ENCODE data around the gene NEO1.

The NEO1 gene

GRCh38 chr15:73075160-73075859 lies 23.0 kb downstream of the NEO1 start:
- no peak for DNase-seq

GRCh38 chr15:73078291-73078690 lies 26.0 kb downstream of the NEO1 start:
- DNase-seq = no peak

- DNase-seq = no peak
These were observed 26.5 kb downstream of the NEO1 start for GRCh38 chr15:73078722-73079121.

GRCh38 chr15:73079565-73079964 lies 27.3 kb downstream of the NEO1 start:
- no peak for DNase-seq

- no peak for DNase-seq
These were observed 29.2 kb downstream of the NEO1 start for GRCh38 chr15:73081321-73081958.

GRCh38 chr15:73082812-73083211 lies 30.5 kb downstream of the NEO1 start:
- DNase-seq = no peak

- no peak for DNase-seq
These were observed 34.8 kb downstream of the NEO1 start for GRCh38 chr15:73087098-73087497.

- no peak for DNase-seq
These were observed 52.8 kb downstream of the NEO1 start for GRCh38 chr15:73105064-73105463.

- no peak for DNase-seq
These were observed 56.4 kb downstream of the NEO1 start for GRCh38 chr15:73108676-73109075.

GRCh38 chr15:73109765-73110164 lies 57.5 kb downstream of the NEO1 start:
- DNase-seq = no peak

- no peak for DNase-seq
These were observed 57.9 kb downstream of the NEO1 start for GRCh38 chr15:73110201-73110600.

- DNase-seq = no peak
These were observed 61.8 kb downstream of the NEO1 start for GRCh38 chr15:73114064-73114463.

GRCh38 chr15:73116164-73116563 lies 63.9 kb downstream of the NEO1 start:
- DNase-seq = no peak

GRCh38 chr15:73118055-73118454 lies 65.8 kb downstream of the NEO1 start:
- DNase-seq = no peak

GRCh38 chr15:73119478-73119877 lies 67.2 kb downstream of the NEO1 start:
- no peak for DNase-seq

- DNase-seq = no peak
These were observed 68.0 kb downstream of the NEO1 start for GRCh38 chr15:73120269-73120668.

- DNase-seq = no peak
These were observed 73.0 kb downstream of the NEO1 start for GRCh38 chr15:73125219-73125618.

GRCh38 chr15:73127302-73127936 lies 75.2 kb downstream of the NEO1 start:
- peak; percentile 5 for DNase-seq

GRCh38 chr15:73130830-73131229 lies 78.6 kb downstream of the NEO1 start:
- no peak for DNase-seq

- DNase-seq = no peak
These were observed 81.9 kb downstream of the NEO1 start for GRCh38 chr15:73134196-73134595.

- no peak for DNase-seq
These were observed 86.9 kb downstream of the NEO1 start for GRCh38 chr15:73139041-73139743.

- no peak for DNase-seq
These were observed 87.7 kb downstream of the NEO1 start for GRCh38 chr15:73139744-73140553.
